HEK293T (cell line): Measurements from ENCODE around the gene OCA2.

Source experiments
- ARNT ChIP-seq: fragments of 450-650 bp; IDR thresholded peaks from 2 replicates; pipeline ENCODE4 v1.6.1; 2017; ENCODE audit warnings: mild to moderate bottlenecking
- BHLHE40 ChIP-seq: fragments of 450-650 bp; IDR thresholded peaks from 2 replicates; pipeline ENCODE4 v1.6.1; 2016; ENCODE audit warnings: mild to moderate bottlenecking, moderate library complexity, borderline replicate concordance
- CTBP1 ChIP-seq: fragments of 450-650 bp; IDR thresholded peaks from 2 replicates; pipeline ENCODE4 v1.6.1; 2016; ENCODE audit warnings: borderline replicate concordance
- FOXA1 ChIP-seq: fragments of 450-650 bp; IDR thresholded peaks from 2 replicates; pipeline ENCODE4 v1.6.1; 2016; ENCODE audit warnings: mild to moderate bottlenecking
- FOXM1 ChIP-seq: fragments of 450-650 bp; IDR thresholded peaks from 2 replicates; pipeline ENCODE4 v1.6.1; 2017; ENCODE audit warnings: mild to moderate bottlenecking, borderline replicate concordance
- NFRKB ChIP-seq: fragments of 450-650 bp; IDR thresholded peaks from 2 replicates; pipeline ENCODE4 v1.6.1; 2016; ENCODE audit warnings: mild to moderate bottlenecking, moderate library complexity
- PKNOX1 ChIP-seq: fragments of 450-650 bp; IDR thresholded peaks from 2 replicates; pipeline ENCODE4 v1.6.1; 2016
- SP1 ChIP-seq: fragments of 450-650 bp; IDR thresholded peaks from 2 replicates; pipeline ENCODE4 v1.6.1; 2017
- SUZ12 ChIP-seq: fragments of 450-650 bp; IDR thresholded peaks from 2 replicates; pipeline ENCODE4 v1.6.1; 2016; ENCODE audit warnings: mild to moderate bottlenecking
- TARDBP ChIP-seq: fragments of 450-650 bp; IDR thresholded peaks from 2 replicates; pipeline ENCODE4 v1.6.1; 2016

- TF ChIP-seq FOXM1 (no peak), PKNOX1 (no peak), CTBP1 (no peak), BHLHE40 (no peak), TARDBP (no peak), SUZ12 (no peak), ARNT (no peak), SP1 (no peak), FOXA1 (no peak), NFRKB (no peak)
Measured at GRCh38 chr15:27845535-27846369, 253.4 kb downstream of the OCA2 start.
